Activated CD8-positive, alpha-beta T cell treated with anti-CD3 and anti-CD28 coated beads, Interleukin-2, amount 10 ng/mL, durations not matched to agents 7 days and 5 days (primary cell): ENCODE results near the gene TSPAN7. TPM values are rescaled to one million over a fixed set of nuclear protein-coding genes. Genes with fewer than 3 reads are reported as not detected.
A peak's percentile ranks its signal among the peaks of the same experiment; 100 is the strongest.

ENCODE experiments used
- ATAC-seq: fragments of 150-1000 bp; cut with Tn5 transposase; one replicate; pipeline ENCODE4 v1.10.0; 2021; ENCODE audit warnings: moderate library complexity
- CTCF ChIA-PET: fragments of 350-600 bp; sonication (Branson Sonifier 250); formaldehyde crosslinking; loops from one replicate; lab custom pipeline; 2021; ENCODE audit warnings: antibody characterized with exemption; lab: Charles Lee
- POLR2A ChIA-PET: fragments of 350-600 bp; sonication (Branson Sonifier 250); formaldehyde crosslinking; loops from one replicate; lab custom pipeline; 2021; ENCODE audit warnings: antibody characterized with exemption; lab: Charles Lee
- DNase-seq: peaks from one replicate; pipeline ENCODE4 v3.0.0-alpha.2; 2020
- H3K27ac Mint-ChIP-seq: one replicate; pipeline ENCODE4 v1.8.0; 2021; ENCODE audit warnings: mild to moderate bottlenecking, mixed read lengths
- H3K27me3 Mint-ChIP-seq: one replicate; pipeline ENCODE4 v1.8.0; 2021; ENCODE audit warnings: low read depth, mixed read lengths
- H3K36me3 Mint-ChIP-seq: one replicate; pipeline ENCODE4 v1.8.0; 2021; ENCODE audit warnings: low read depth, mixed read lengths
- H3K4me1 Mint-ChIP-seq: one replicate; pipeline ENCODE4 v1.8.0; 2021; ENCODE audit warnings: low read depth, mixed read lengths
- H3K4me3 Mint-ChIP-seq: one replicate; pipeline ENCODE4 v1.8.0; 2021; ENCODE audit warnings: mild to moderate bottlenecking, mixed read lengths
- H3K9me3 Mint-ChIP-seq: one replicate; pipeline ENCODE4 v1.8.0; 2022; ENCODE audit warnings: mixed read lengths; ENCODE audit not compliant: insufficient read depth
- total RNA-seq, 2 experiments: library from RNA; stranded (reverse); gene quantifications; one replicate each; pipeline ENCODE4 v1.2.3, GENCODE V29; 2021

TSPAN7 gene
- total RNA-seq, 2 experiments from 2014 or later, result not detected

DNA sequence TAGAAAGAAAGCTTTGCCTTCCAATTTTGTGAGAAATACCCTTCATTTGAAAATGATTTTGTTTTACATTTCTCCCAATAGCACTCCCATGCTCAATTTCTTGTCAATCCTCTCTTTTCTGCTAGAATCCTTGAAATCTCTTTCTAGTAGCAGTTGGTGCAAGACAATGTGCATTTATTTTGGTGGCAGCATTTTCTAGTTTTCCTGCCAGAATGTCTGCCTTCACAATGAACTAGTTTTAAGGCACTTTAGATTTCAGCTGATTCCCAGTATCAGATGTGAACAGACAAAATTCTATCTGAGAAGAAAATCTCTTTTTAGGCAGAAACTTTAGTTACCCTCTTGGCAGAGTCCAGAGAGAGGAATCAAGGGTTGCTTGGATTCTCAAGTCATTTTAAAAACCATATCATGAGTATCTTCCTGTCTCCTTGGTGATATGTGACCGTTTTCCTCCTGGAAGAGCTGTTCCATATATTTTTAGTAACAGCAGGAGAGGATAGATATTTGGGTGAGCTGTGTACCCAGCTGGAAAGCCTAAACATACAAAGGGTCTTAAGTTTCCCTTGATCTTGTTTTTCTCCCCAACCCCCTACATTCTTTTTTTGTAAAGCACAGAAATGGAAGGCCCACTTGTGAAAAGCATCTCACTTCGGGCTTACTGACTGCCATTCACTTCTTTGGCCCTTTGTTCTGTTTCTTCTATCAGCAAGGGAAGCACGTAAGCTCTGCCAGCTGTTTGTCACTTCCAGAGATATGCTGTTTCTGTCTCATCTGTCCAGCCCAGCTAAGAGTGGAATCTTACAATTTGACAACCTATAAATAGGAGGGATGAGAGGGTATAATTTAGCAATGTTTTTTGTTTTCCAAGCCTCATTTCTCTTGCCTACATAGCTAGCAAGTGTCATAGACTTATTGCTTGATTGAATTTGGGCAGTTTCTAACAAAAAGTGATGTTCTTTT lies 38.7 kb downstream of the TSPAN7 start:
- DNase-seq (no peak), ATAC-seq (no peak)
- Mint-ChIP-seq H3K27ac (no peak overlapping the region), H3K4me3 (no peak overlapping the region), H3K9me3 (no peaks in the 10 kb centered on the region), H3K36me3 (no peaks in the 10 kb centered on the region), H3K27me3 (peaks cover 4% of the 10 kb centered on the region), H3K4me1 (no peaks in the 10 kb centered on the region)
- POLR2A ChIA-PET, result no interaction called here
- CTCF ChIA-PET, result no interaction called here

- ChIA-PET CTCF (interaction anchor here (0.8 kb wide), 1 partner anchor 593 kb away, joined by 3 read pairs; no protein-coding TSS in a partner anchor), POLR2A (no interaction called here)
- H3K27ac Mint-ChIP-seq, result no peak overlapping the region
- no peaks in the 10 kb centered on the region for H3K9me3 Mint-ChIP-seq
- DNase-seq, result no peak
- H3K4me1 Mint-ChIP-seq, result no peaks in the 10 kb centered on the region
- no peaks in the 10 kb centered on the region for H3K36me3 Mint-ChIP-seq
- peaks cover 4% of the 10 kb centered on the region for H3K27me3 Mint-ChIP-seq
- no peak overlapping the region for H3K4me3 Mint-ChIP-seq
- no peak for ATAC-seq
Observed at GRCh38 chrX:38601866-38602265, 40.5 kb downstream of the TSPAN7 start.

GRCh38 chrX:38606821-38607220 lies 45.5 kb downstream of the TSPAN7 start:
- Mint-ChIP-seq H3K36me3 (no peaks in the 10 kb centered on the region), H3K4me1 (no peaks in the 10 kb centered on the region)
- POLR2A ChIA-PET, result no interaction called here

GRCh38 chrX:38607976-38608375 lies 46.6 kb downstream of the TSPAN7 start:
- Mint-ChIP-seq H3K27me3 (peaks cover 6% of the 10 kb centered on the region), H3K27ac (no peak overlapping the region), H3K4me3 (no peak overlapping the region), H3K4me1 (no peaks in the 10 kb centered on the region), H3K9me3 (no peaks in the 10 kb centered on the region), H3K36me3 (no peaks in the 10 kb centered on the region)
- POLR2A ChIA-PET, result no interaction called here
- no peak for DNase-seq
- no peak for ATAC-seq
- CTCF ChIA-PET, result no interaction called here

More at GRCh38 chrX:38606821-38607220, 45.5 kb downstream of the TSPAN7 start:
- no peaks in the 10 kb centered on the region for H3K9me3 Mint-ChIP-seq
- CTCF ChIA-PET, result no interaction called here
- H3K27me3 Mint-ChIP-seq, result peaks cover 9% of the 10 kb centered on the region
- DNase-seq, result no peak
- no peak for ATAC-seq
- no peak overlapping the region for H3K27ac Mint-ChIP-seq
- no peak overlapping the region for H3K4me3 Mint-ChIP-seq

DNA sequence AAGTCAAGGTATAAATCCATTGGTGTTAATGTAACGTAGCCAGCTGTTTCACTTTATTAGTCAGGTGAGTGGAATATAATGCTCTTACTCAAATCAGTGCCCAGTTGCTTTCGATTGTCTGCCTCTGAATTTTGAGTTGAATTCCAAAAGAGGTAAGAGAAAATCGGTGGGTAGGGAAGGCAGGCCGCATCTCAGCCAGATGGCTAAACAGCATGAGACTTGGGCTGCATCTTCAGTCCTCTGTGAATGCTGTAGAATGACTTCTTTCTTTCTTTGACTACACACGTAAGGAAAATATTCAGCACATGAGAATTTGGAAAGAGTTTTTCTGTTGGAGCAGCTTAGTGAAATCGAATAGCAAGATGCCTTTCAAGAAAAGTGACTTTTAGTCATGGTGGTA lies 49.5 kb downstream of the TSPAN7 start:
- ChIA-PET POLR2A (no interaction called here), CTCF (no interaction called here)
- H3K4me3 Mint-ChIP-seq, result no peak overlapping the region
- no peaks in the 10 kb centered on the region for H3K4me1 Mint-ChIP-seq
- H3K27ac Mint-ChIP-seq, result no peak overlapping the region
- H3K9me3 Mint-ChIP-seq, result no peaks in the 10 kb centered on the region
- DNase-seq, result no peak
- ATAC-seq, result no peak
- peaks cover 8% of the 10 kb centered on the region for H3K27me3 Mint-ChIP-seq
- H3K36me3 Mint-ChIP-seq, result no peaks in the 10 kb centered on the region

GRCh38 chrX:38612281-38612680 lies 50.9 kb downstream of the TSPAN7 start:
- Mint-ChIP-seq H3K27me3 (peaks cover 5% of the 10 kb centered on the region), H3K27ac (no peak overlapping the region), H3K4me3 (no peak overlapping the region), H3K9me3 (no peaks in the 10 kb centered on the region), H3K36me3 (no peaks in the 10 kb centered on the region), H3K4me1 (no peaks in the 10 kb centered on the region)
- ATAC-seq (no peak), DNase-seq (no peak)
- ChIA-PET CTCF (no interaction called here), POLR2A (no interaction called here)

DNA sequence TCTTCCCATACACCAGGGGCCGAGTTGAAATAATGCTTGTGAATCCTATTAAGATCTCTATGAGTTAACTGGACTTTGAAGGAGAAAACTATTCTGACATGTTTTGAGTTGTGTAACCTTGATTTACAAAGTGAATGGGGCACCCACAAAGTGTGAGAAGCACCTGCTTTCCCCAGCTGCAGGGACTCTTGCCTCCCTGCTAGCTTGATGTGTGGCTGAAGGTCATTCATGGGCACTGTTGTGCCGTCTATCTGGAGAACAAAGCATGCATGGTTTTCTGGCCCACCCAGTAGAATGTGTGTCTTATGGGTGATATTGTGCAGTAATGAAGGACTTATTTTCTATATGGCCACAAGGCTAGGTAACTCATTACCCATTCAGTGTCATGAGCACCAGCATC lies 53.1 kb downstream of the TSPAN7 start:
- Mint-ChIP-seq H3K4me1 (no peaks in the 10 kb centered on the region), H3K36me3 (no peaks in the 10 kb centered on the region), H3K27ac (no peak overlapping the region), H3K4me3 (no peak overlapping the region), H3K9me3 (no peaks in the 10 kb centered on the region), H3K27me3 (peaks cover 2% of the 10 kb centered on the region)
- ChIA-PET POLR2A (no interaction called here), CTCF (no interaction called here)
- DNase-seq (no peak), ATAC-seq (no peak)

- ChIA-PET POLR2A (no interaction called here), CTCF (no interaction called here)
- Mint-ChIP-seq H3K27ac (no peak overlapping the region), H3K4me3 (no peak overlapping the region), H3K9me3 (no peaks in the 10 kb centered on the region), H3K4me1 (no peaks in the 10 kb centered on the region), H3K27me3 (peaks cover 2% of the 10 kb centered on the region), H3K36me3 (no peaks in the 10 kb centered on the region)
- DNase-seq, result no peak
- ATAC-seq, result no peak
Observed at GRCh38 chrX:38616904-38617303, 55.6 kb downstream of the TSPAN7 start.

DNA sequence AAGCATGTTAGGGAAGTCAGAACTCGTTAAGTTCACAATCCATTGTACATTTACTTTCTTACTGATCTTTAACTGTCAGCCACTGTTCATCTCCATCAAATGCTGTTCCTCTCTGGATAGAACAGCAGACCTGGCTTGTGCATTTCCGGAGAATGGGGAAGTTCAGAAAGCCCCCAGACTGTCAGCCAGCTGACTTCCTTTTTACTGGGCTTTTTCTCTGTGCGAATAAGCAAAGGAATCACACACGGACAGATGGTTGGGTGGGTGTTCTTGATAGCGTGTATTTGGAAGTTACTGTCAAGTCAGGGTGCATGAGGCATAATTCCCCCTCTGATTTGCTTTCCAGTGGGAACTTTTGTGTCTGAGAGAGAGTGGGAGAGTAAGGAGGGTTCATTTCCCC lies 56.8 kb downstream of the TSPAN7 start:
- peaks cover 2% of the 10 kb centered on the region for H3K27me3 Mint-ChIP-seq
- no peak overlapping the region for H3K27ac Mint-ChIP-seq
- CTCF ChIA-PET, result no interaction called here

GRCh38 chrX:38620623-38621022 lies 59.3 kb downstream of the TSPAN7 start:
- ATAC-seq (no peak), DNase-seq (no peak)
- H3K4me1 Mint-ChIP-seq, result peaks cover 4% of the 10 kb centered on the region
- H3K36me3 Mint-ChIP-seq, result no peaks in the 10 kb centered on the region
- H3K9me3 Mint-ChIP-seq, result no peaks in the 10 kb centered on the region
- CTCF ChIA-PET, result no interaction called here
- H3K4me3 Mint-ChIP-seq, result no peak overlapping the region
- H3K27ac Mint-ChIP-seq, result no peak overlapping the region
- POLR2A ChIA-PET, result no interaction called here
- no peaks in the 10 kb centered on the region for H3K27me3 Mint-ChIP-seq

More for the DNA sequence above, 56.8 kb downstream of the TSPAN7 start:
- Mint-ChIP-seq H3K4me1 (peaks cover 2% of the 10 kb centered on the region), H3K36me3 (no peaks in the 10 kb centered on the region), H3K4me3 (no peak overlapping the region), H3K9me3 (no peaks in the 10 kb centered on the region)
- ATAC-seq (no peak), DNase-seq (no peak)
- POLR2A ChIA-PET, result no interaction called here

DNA sequence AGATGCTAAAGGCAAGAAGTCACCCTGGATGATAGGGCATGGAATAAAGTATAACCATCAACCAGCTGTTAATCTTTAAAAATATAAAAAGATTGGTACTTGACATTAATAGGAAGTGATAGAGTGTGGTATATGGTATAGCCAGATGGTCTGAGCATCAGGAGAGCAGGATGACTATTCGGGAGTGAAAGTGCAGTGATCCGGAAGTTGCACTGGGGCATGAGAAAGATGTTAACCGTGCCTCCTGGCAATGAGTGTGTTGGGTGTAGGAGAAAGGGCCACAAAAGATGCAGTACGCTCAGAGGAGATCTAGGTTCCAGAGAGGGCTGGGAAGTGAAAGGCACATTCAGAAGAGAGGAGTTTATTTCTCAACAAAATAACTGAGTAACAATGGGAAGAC lies 65.0 kb downstream of the TSPAN7 start:
- H3K27ac Mint-ChIP-seq, result no peak overlapping the region
- DNase-seq (no peak), ATAC-seq (no peak)
- H3K9me3 Mint-ChIP-seq, result no peaks in the 10 kb centered on the region
- no peak overlapping the region for H3K4me3 Mint-ChIP-seq
- H3K36me3 Mint-ChIP-seq, result no peaks in the 10 kb centered on the region
- peaks cover 4% of the 10 kb centered on the region for H3K4me1 Mint-ChIP-seq
- POLR2A ChIA-PET, result no interaction called here
- H3K27me3 Mint-ChIP-seq, result no peaks in the 10 kb centered on the region
- CTCF ChIA-PET, result no interaction called here

DNA sequence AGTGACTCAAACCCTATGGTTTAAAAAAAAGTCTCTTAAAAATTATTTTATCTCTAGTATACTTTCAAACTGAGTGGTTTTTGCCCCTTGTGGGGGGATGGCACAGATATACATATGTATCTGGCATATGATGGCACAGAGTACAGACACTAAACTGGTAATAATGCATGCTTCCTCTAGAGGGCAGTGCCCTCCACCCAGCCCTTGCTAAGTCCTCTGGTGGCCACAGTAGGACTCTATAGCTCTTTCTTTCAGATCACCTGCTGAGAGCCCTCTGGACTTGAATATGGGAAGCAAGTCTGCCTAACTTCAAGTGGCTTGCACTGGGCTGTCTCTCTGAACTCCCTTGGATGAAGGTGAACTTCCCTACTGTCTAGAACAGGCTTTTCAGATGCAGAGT lies 66.3 kb downstream of the TSPAN7 start:
- peak; percentile 34 for DNase-seq
- H3K4me1 Mint-ChIP-seq, result peaks cover 4% of the 10 kb centered on the region
- POLR2A ChIA-PET, result no interaction called here
- H3K9me3 Mint-ChIP-seq, result no peaks in the 10 kb centered on the region
- ATAC-seq, result peak; percentile 82
- no peaks in the 10 kb centered on the region for H3K36me3 Mint-ChIP-seq
- CTCF ChIA-PET, result interaction anchor here (0.7 kb wide), 1 partner anchor 277 kb away, joined by 4 read pairs; no protein-coding TSS in a partner anchor
- H3K4me3 Mint-ChIP-seq, result no peak overlapping the region
- no peak overlapping the region for H3K27ac Mint-ChIP-seq
- no peaks in the 10 kb centered on the region for H3K27me3 Mint-ChIP-seq
